K562 (cell line): ENCODE measurements around the gene SPATA32. TPM values are rescaled to one million over a fixed set of nuclear protein-coding genes. Genes with fewer than 3 reads are reported as not detected.

Experiments
- ATAC-seq: fragments of 200-7000 bp; cut with Tn5 transposase; 3 replicates; pipeline ENCODE4 v1.9.1; 2020; ENCODE audit warnings: moderate library complexity
- BruUV-seq: library from RNA; stranded (reverse); fragments of 400-500 nt; replicated peaks from 2 replicates; lab custom pipeline; 2021; lab: Mats Ljungman, UMichigan
- CTCF ChIA-PET: fragments of 300-600 bp; formaldehyde crosslinking; extraction: SDS; loops from one replicate; lab custom pipeline; 2021; ENCODE audit warnings: low intra/inter-chr PET ratio; lab: Yijun Ruan, JAX
- POLR2A ChIA-PET: fragments of 300-600, 350-650 bp; sonication (Branson Sonifier 250); formaldehyde crosslinking; extraction: SDS; loops from one replicate; lab custom pipeline; 2021; ENCODE audit warnings: antibody characterized with exemption, inconsistent platforms; lab: Yijun Ruan, JAX
- DNase-seq, 4 experiments: peaks; one replicate each; pipeline versions ENCODE4 v3.0.0 to v3.0.0-alpha.2; 2011 to 2018; ENCODE audit warnings: low spot score in 3 of 4, mixed read lengths in 3 of 4; ENCODE audit errors: extremely low read depth in 1 of 4
- FAIRE-seq: peaks from 2 replicates; lab custom pipeline; 2011; peaks lifted over from hg19 to GRCh38; lab: Jason Lieb, UNC
- H2AFZ ChIP-seq: 2 replicates; pipeline ENCODE4 v1.6.0; 2011; ENCODE audit warnings: low read depth, low read length, control low read depth, inconsistent platforms
- H3K27ac ChIP-seq: fragments of 200-600 bp; 3 replicates; pipeline ENCODE4 v1.8.0; 2011; ENCODE audit warnings: low read depth, mild to moderate bottlenecking, control low read depth, inconsistent platforms, low read length, moderate library complexity, mixed read lengths; ENCODE audit errors: extremely low read depth
- H3K27me3 ChIP-seq, 2 experiments: fragments of 300-600 bp in 1 of 2; 2 replicates in 1 of 2; 3 replicates in 1 of 2; pipeline versions ENCODE4 v1.6.0 to v1.8.0; 2011; ENCODE audit warnings: inconsistent platforms in 2 of 2, low read length in 2 of 2, mild to moderate bottlenecking in 1 of 2, mixed read lengths in 1 of 2, moderate library complexity in 1 of 2; ENCODE audit not compliant: control insufficient read depth in 2 of 2, insufficient read depth in 2 of 2
- H3K36me3 ChIP-seq: fragments of 300-600 bp; 3 replicates; pipeline ENCODE4 v1.8.0; 2011; ENCODE audit warnings: mild to moderate bottlenecking, low read length, inconsistent platforms; ENCODE audit not compliant: control insufficient read depth, insufficient read depth
- H3K4me1 ChIP-seq, 2 experiments: fragments of 200-600 bp in 1 of 2; replicated peaks in 1 of 2; 2 replicates in 1 of 2; 3 replicates in 1 of 2; pipeline versions ENCODE4 v1.5.1 to v1.8.0; 2011; ENCODE audit warnings: inconsistent platforms in 2 of 2, low read length in 2 of 2, mild to moderate bottlenecking in 1 of 2, mixed read lengths in 1 of 2, moderate library complexity in 1 of 2; ENCODE audit not compliant: control insufficient read depth in 2 of 2, insufficient read depth in 2 of 2
- H3K4me2 ChIP-seq: 2 replicates; pipeline ENCODE4 v1.6.1; 2011; ENCODE audit warnings: low read length, control low read depth, inconsistent platforms, mixed read lengths; ENCODE audit not compliant: insufficient read depth
- H3K4me3 ChIP-seq: fragments of 200-600 bp; sonication (generic), shearing (Covaris generic); 2 replicates; pipeline ENCODE4 v1.5.1; 2016; ENCODE audit warnings: control low read depth, inconsistent platforms
- H3K79me2 ChIP-seq: fragments of 200-600 bp; 3 replicates; pipeline ENCODE4 v1.8.0; 2011; ENCODE audit warnings: low read length, inconsistent platforms; ENCODE audit not compliant: control insufficient read depth, insufficient read depth
- H3K9ac ChIP-seq, 2 experiments: 2 replicates each; pipeline versions ENCODE4 v1.6.0 to v1.6.1; 2011; ENCODE audit warnings: low read depth in 2 of 2, low read length in 2 of 2, control low read depth in 1 of 2, inconsistent platforms in 1 of 2, mild to moderate bottlenecking in 1 of 2, mixed read lengths in 1 of 2; ENCODE audit not compliant: insufficient read depth in 1 of 2
- H3K9me1 ChIP-seq: one replicate; pipeline ENCODE4 v1.6.0; 2011; ENCODE audit warnings: inconsistent platforms, mild to moderate bottlenecking, low read length, moderate library complexity; ENCODE audit not compliant: control insufficient read depth, insufficient read depth
- H3K9me3 ChIP-seq: replicated peaks from 2 replicates; pipeline ENCODE4 v1.5.1; 2011; ENCODE audit warnings: low read depth, low read length, inconsistent platforms; ENCODE audit not compliant: control insufficient read depth, insufficient read depth
- H4K20me1 ChIP-seq: replicated peaks from 2 replicates; pipeline ENCODE4 v1.6.1; 2011; ENCODE audit warnings: low read length, inconsistent platforms, mixed read lengths; ENCODE audit not compliant: control insufficient read depth, insufficient read depth
- BMI1 ChIP-seq: fragments of 150-350 bp; IDR thresholded peaks from 2 replicates; pipeline ENCODE4 v1.6.1; 2014; ENCODE audit warnings: low read length
- HMGN3 ChIP-seq: IDR thresholded peaks from 2 replicates; pipeline ENCODE4 v1.6.1; 2011; ENCODE audit warnings: borderline replicate concordance, low read depth, mild to moderate bottlenecking, mixed read lengths, low read length; ENCODE audit not compliant: insufficient read length; ENCODE audit errors: extremely low read depth
- MLLT1 ChIP-seq, 2 experiments: fragments of 450-650 bp; IDR thresholded peaks; 2 replicates each; pipeline ENCODE4 v1.6.1; 2016
- XRCC3 ChIP-seq: fragments of 450-650 bp; IDR thresholded peaks from 2 replicates; pipeline ENCODE4 v1.6.1; 2017; ENCODE audit warnings: mild to moderate bottlenecking, moderate library complexity
- ZBTB17 ChIP-seq: fragments of 450-650 bp; formaldehyde crosslinking; IDR thresholded peaks from 2 replicates; pipeline ENCODE4 v1.4.0; 2020; ENCODE audit warnings: mild to moderate bottlenecking
- ZNF174 ChIP-seq: fragments of 250-450 bp; sonication (Bioruptor Pico); IDR thresholded peaks from 2 replicates; pipeline ENCODE4 v1.4.0; 2020; ENCODE audit warnings: mild to moderate bottlenecking
- WGBS: fragments of 100-300 bp; shearing (Covaris generic); methylation state at CpG from one replicate; pipeline ENCODE4 v1.1.6; 2016; ENCODE audit warnings: low coverage, mixed read lengths; ENCODE audit not compliant: insufficient coverage; ENCODE audit errors: missing lambda C conversion rate; 5-methylcytosine and 5-hydroxymethylcytosine counted together
- in situ Hi-C: fragments of 300-500 bp; cut with MboI; formaldehyde crosslinking; loops from 4 replicates; pipeline ENCODE4 v1.15.0; 2018; ENCODE audit warnings: inconsistent platforms, mixed read lengths
- intact Hi-C: fragments of 100-400 bp; cut with micrococcal nuclease; formaldehyde crosslinking; loops from 2 replicates; pipeline ENCODE4 v1.14.2; 2022
- polyA plus RNA-seq, 8 experiments: library from polyadenylated mRNA; depleted of rRNA in 4 of 8; stranded (reverse) in 5 of 8; unstranded in 3 of 8; fragments of >200 nt; fragmentation: Nextera tagmentation in 2 of 8; fragmentation: Illumina TruSeq in 1 of 8; extraction: Ambion mirVana in 2 of 8; extraction: Trizol in 1 of 8; gene quantifications; 2 replicates each; pipeline versions ENCODE4 v1.2.1 to v1.2.3, GENCODE V29; 2011 to 2014; ENCODE audit warnings: inconsistent platforms in 1 of 8, missing spikeins in 1 of 8
- total RNA-seq, 7 experiments: library from RNA; depleted of rRNA in 6 of 7; stranded (reverse); fragments of >200 nt in 6 of 7; fragmentation: Illumina TruSeq in 2 of 7; extraction: Trizol in 2 of 7; gene quantifications; 2 replicates each; pipeline versions ENCODE4 v1.2.1 to v1.2.3, GENCODE V29; 2011 to 2021; ENCODE audit warnings: low replicate concordance in 1 of 7

Gene SPATA32
- total and polyA plus RNA-seq, 9 of the 15 experiments (the other 6 are each of a cell fraction or from before 2014, with no cell fraction given): 0.03 to 0.06 TPM; not detected in 7

DNA sequence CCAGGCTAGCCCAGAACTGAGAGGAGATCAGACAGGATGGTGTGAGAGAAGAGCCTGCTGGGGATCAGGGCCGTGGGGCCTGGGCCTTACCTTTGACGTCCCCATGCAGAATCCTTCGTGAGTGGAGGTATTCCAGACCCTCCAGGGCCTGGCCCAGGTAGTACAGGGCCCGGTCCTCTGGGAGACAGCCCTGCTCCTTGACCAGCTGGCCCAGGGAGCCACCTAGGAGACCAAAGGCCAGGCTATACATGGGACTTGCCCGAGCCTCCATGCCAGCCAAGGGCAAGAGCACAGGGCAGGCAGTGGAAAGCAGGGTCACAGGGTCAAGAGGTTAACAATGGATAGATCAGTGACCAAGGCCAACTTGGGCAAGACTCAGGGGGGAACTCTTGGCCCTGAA, 12.1 kb upstream of the SPATA32 start:
- peaks cover 12 to 16% of the 10 kb centered on the region in 2 experiments; a peak in 4 of 5 replicates for H3K4me1 ChIP-seq
- no peak overlapping the region for H2AFZ ChIP-seq
- FAIRE-seq (no peak), DNase-seq (no peak), ATAC-seq (no peak)
- POLR2A ChIA-PET: no interaction called here
- H3K27me3 ChIP-seq: no peaks in the 10 kb centered on the region
- no TSS peak for BruUV-seq
- H4K20me1 ChIP-seq: peaks cover 5% of the 10 kb centered on the region
- no peak overlapping the region for H3K4me2 ChIP-seq
- H3K36me3 ChIP-seq: peaks cover 42% of the 10 kb centered on the region
- in situ Hi-C loops (no loop called here), intact Hi-C loops (no loop called here)
- no peaks in the 10 kb centered on the region for H3K9me1 ChIP-seq
- H3K4me3 ChIP-seq: no peak overlapping the region
- H3K79me2 ChIP-seq: no peaks in the 10 kb centered on the region
- H3K9ac ChIP-seq: peak overlapping the region in 1 of 2 experiments; percentile 17; a peak in 1 of 4 replicates
- H3K9me3 ChIP-seq: no peaks in the 10 kb centered on the region
- CTCF ChIA-PET: no interaction called here
- H3K27ac ChIP-seq: no peak overlapping the region
- 73% methylated on average over 5 of the region's 5 CpGs for WGBS
- TF ChIP-seq HMGN3: no peak
- TF ChIP-seq MLLT1 (IDR thresholded peaks at IDR 0.05): no peak
- TF ChIP-seq ZBTB17: no peak
- TF ChIP-seq ZNF174 (CRISPR knock-in tag): no peak
- no peak for TF ChIP-seq XRCC3
- no peak for TF ChIP-seq BMI1
